Gastroesophageal sphincter (tissue), 4 donors: ENCODE results near the gene NHP2. TPM values are rescaled to one million over a fixed set of nuclear protein-coding genes. Genes with fewer than 3 reads are reported as not detected.

Experiments used
- ATAC-seq: fragments of 150-250 bp; one replicate; pipeline ENCODE4 v1.9.1; 2016; ENCODE audit warnings: mild to moderate bottlenecking, moderate library complexity
- H3K27ac ChIP-seq, 4 donors: fragments of 200-600 bp; sonication (generic) in 3 of 4; 1 replicate in 3 of 4; 2 replicates in 1 of 4; pipeline ENCODE4 v1.5.1; 2016 to 2019
- H3K27me3 ChIP-seq: fragments of 200-600 bp; sonication (generic); one replicate; pipeline ENCODE4 v1.5.1; 2019
- H3K36me3 ChIP-seq, 2 donors: fragments of 200-600 bp; sonication (generic); one replicate each; pipeline ENCODE4 v1.5.1; 2019; ENCODE audit warnings: control low read depth in 1 of 2
- H3K4me1 ChIP-seq, 3 donors: fragments of 200-600 bp; sonication (generic); 1 replicate in 2 of 3; 2 replicates in 1 of 3; pipeline ENCODE4 v1.5.1; 2016 to 2019; ENCODE audit warnings: control low read depth in 2 of 3
- H3K4me3 ChIP-seq, 2 donors: fragments of 200-600 bp; sonication (generic); one replicate each; pipeline ENCODE4 v1.5.1; 2019; ENCODE audit warnings: mild to moderate bottlenecking in 1 of 2, moderate library complexity in 1 of 2
- H3K9me3 ChIP-seq, 3 donors: fragments of 200-600 bp; sonication (generic); one replicate each; pipeline ENCODE4 v1.5.1; 2017 to 2019; ENCODE audit warnings: control low read depth in 2 of 3
- CTCF ChIP-seq, 4 experiments: fragments of 200-600 bp in 2 of 4; fragments of 450-650 bp in 2 of 4; sonication (generic) in 1 of 4; IDR thresholded peaks; one replicate each; pipeline ENCODE4 v1.5.1; 2017 to 2019; ENCODE audit warnings: antibody characterized with exemption in 4 of 4, mild to moderate bottlenecking in 2 of 4, moderate library complexity in 2 of 4
- EP300 ChIP-seq: sonication (generic); formaldehyde crosslinking; IDR thresholded peaks from one replicate; pipeline ENCODE4 v1.6.1; 2017; ENCODE audit warnings: antibody characterized with exemption, mild to moderate bottlenecking
- POLR2A ChIP-seq, 2 donors: fragments of 450-650 bp; IDR thresholded peaks; one replicate each; pipeline ENCODE4 v1.6.1; 2017; ENCODE audit warnings: antibody characterized with exemption in 2 of 2, mild to moderate bottlenecking in 2 of 2, moderate library complexity in 1 of 2
- POLR2AphosphoS5 ChIP-seq: sonication (generic); formaldehyde crosslinking; IDR thresholded peaks from one replicate; pipeline ENCODE4 v1.6.1; 2017; ENCODE audit warnings: antibody characterized with exemption
- WGBS, 2 donors: methylation state at CpG; one replicate each; pipeline ENCODE4 v1.1.5; 2018; ENCODE audit warnings: low coverage in 1 of 2; 5-methylcytosine and 5-hydroxymethylcytosine counted together
- total RNA-seq, 4 donors: library from RNA; depleted of rRNA; stranded (reverse); fragments of >200 nt; gene quantifications; one replicate each; pipeline ENCODE4 v1.1.0, GENCODE V29; 2016

The NHP2 gene
- total RNA-seq, 4 donors from 2014 or later = 192 to 253 (median 218) TPM

GRCh38 chr5:178111925-178112324 lies 41.8 kb downstream of the NHP2 start:
- H3K4me3 ChIP-seq = no peak overlapping the region
- peaks cover 0 to 5% (median 0%) of the 10 kb centered on the region in 3 donors for H3K9me3 ChIP-seq
- peaks cover 0 to 18% (median 9%) of the 10 kb centered on the region in 3 donors for H3K4me1 ChIP-seq
- H3K36me3 ChIP-seq = no peaks in the 10 kb centered on the region
- ATAC-seq = no peak
- TF ChIP-seq POLR2AphosphoS5 (peak; percentile 48), POLR2A (IDR thresholded peaks at IDR 0.05) (no peak)
- no peak overlapping the region for H3K27ac ChIP-seq
- 41% methylated on average over 3 of the region's 3 CpGs for WGBS, 2 donors
- peaks cover 78% of the 10 kb centered on the region for H3K27me3 ChIP-seq

GRCh38 chr5:178110511-178110910 lies 43.2 kb downstream of the NHP2 start:
- 91 to 94% methylated on average over 5 to 6 of the region's 9 CpGs for WGBS, 2 donors
- H3K27ac ChIP-seq = no peak overlapping the region
- H3K9me3 ChIP-seq = peaks cover 0 to 5% (median 0%) of the 10 kb centered on the region in 3 donors
- peaks cover 0 to 18% (median 9%) of the 10 kb centered on the region in 3 donors for H3K4me1 ChIP-seq
- peaks cover 69% of the 10 kb centered on the region for H3K27me3 ChIP-seq
- H3K36me3 ChIP-seq = no peaks in the 10 kb centered on the region
- ATAC-seq = no peak
- no peak overlapping the region for H3K4me3 ChIP-seq
- no peak for TF ChIP-seq POLR2A (IDR thresholded peaks at IDR 0.05)
- no peak for TF ChIP-seq CTCF (IDR thresholded peaks at IDR 0.05)
- TF ChIP-seq EP300 = no peak
- TF ChIP-seq POLR2AphosphoS5 = no peak

GRCh38 chr5:178108966-178109365 lies 44.7 kb downstream of the NHP2 start:
- Histone ChIP-seq H3K27me3 (peaks cover 54% of the 10 kb centered on the region), H3K4me3 (no peak overlapping the region), H3K36me3 (no peaks in the 10 kb centered on the region), H3K9me3 (peaks cover 0 to 5% (median 0%) of the 10 kb centered on the region in 3 donors), H3K4me1 (peaks cover 0 to 12% (median 4%) of the 10 kb centered on the region in 3 donors), H3K27ac (no peak overlapping the region)
- no peak for ATAC-seq
- TF ChIP-seq CTCF (IDR thresholded peaks at IDR 0.05) (no peak), POLR2A (IDR thresholded peaks at IDR 0.05) (no peak), EP300 (no peak), POLR2AphosphoS5 (no peak)

- H3K27me3 ChIP-seq = peaks cover 48% of the 10 kb centered on the region
- no peak overlapping the region for H3K4me3 ChIP-seq
- no peak for TF ChIP-seq POLR2AphosphoS5
- H3K36me3 ChIP-seq = no peaks in the 10 kb centered on the region
- H3K4me1 ChIP-seq = peaks cover 0 to 6% (median 0%) of the 10 kb centered on the region in 3 donors
- peaks cover 0 to 5% (median 0%) of the 10 kb centered on the region in 3 donors for H3K9me3 ChIP-seq
- 89% methylated on average over 3 of the region's 7 CpGs; no CpG with 5 or more reads in 1 of the 2 donors for WGBS, 2 donors
- ATAC-seq = no peak
- no peak overlapping the region for H3K27ac ChIP-seq
Observed at GRCh38 chr5:178108446-178108845, 45.2 kb downstream of the NHP2 start.

GRCh38 chr5:178107756-178108310 lies 45.9 kb downstream of the NHP2 start:
- ATAC-seq = no peak
- Histone ChIP-seq H3K27me3 (peaks cover 42% of the 10 kb centered on the region), H3K4me3 (no peak overlapping the region), H3K27ac (no peak overlapping the region), H3K4me1 (peaks cover 0 to under 1% (median 0%) of the 10 kb centered on the region in 3 donors), H3K9me3 (peaks cover 0 to 5% (median 0%) of the 10 kb centered on the region in 3 donors), H3K36me3 (no peaks in the 10 kb centered on the region)
- no peak for TF ChIP-seq POLR2A (IDR thresholded peaks at IDR 0.05)
- WGBS, 2 donors = 50% methylated on average over 3 of the region's 5 CpGs; no CpG with 5 or more reads in 1 of the 2 donors

- H3K27ac ChIP-seq = no peak overlapping the region
- WGBS, 2 donors = 76 to 100% methylated on average over 2 to 5 of the region's 13 CpGs
Observed at GRCh38 chr5:178106556-178107239, 47.0 kb downstream of the NHP2 start.

More at GRCh38 chr5:178106556-178107239, 47.0 kb downstream of the NHP2 start:
- Histone ChIP-seq H3K9me3 (no peaks in the 10 kb centered on the region), H3K4me1 (no peaks in the 10 kb centered on the region), H3K27me3 (peaks cover 31% of the 10 kb centered on the region), H3K4me3 (no peak overlapping the region), H3K36me3 (no peaks in the 10 kb centered on the region)
- TF ChIP-seq POLR2AphosphoS5 (no peak), EP300 (no peak), POLR2A (IDR thresholded peaks at IDR 0.05) (no peak), CTCF (IDR thresholded peaks at IDR 0.05) (no peak)
- ATAC-seq = no peak
